ENCODE results near the gene FAM78A.
"Not testable (repeated sequence)": the region's sequence is repeated elsewhere in the genome, so short reads cannot be mapped to it uniquely, and the experiment has no call there.

FAM78A gene

GRCh38 chr9:131270171-131271015 lies 5.9 kb downstream of the FAM78A start:
- FAIRE-seq (peak; percentile 84), DNase-seq (ENCODE audit: insufficient read length) (no peak)
- TF ChIP-seq POLR2A (IDR thresholded peaks at IDR 0.05; ENCODE audit: low read depth, low read length) (peak; percentile 47; the same call in 1 of the 2 replicates), TAF1 (IDR thresholded peaks at IDR 0.05; ENCODE audit: borderline replicate concordance, low read depth, low read length) (no peak), POLR2AphosphoS5 (IDR thresholded peaks at IDR 0.05; ENCODE audit: low read depth, low read length) (no peak)

- TF ChIP-seq POLR2A (IDR thresholded peaks at IDR 0.05; ENCODE audit: low read depth, low read length) (no peak), TAF1 (IDR thresholded peaks at IDR 0.05; ENCODE audit: borderline replicate concordance, low read depth, low read length) (no peak), POLR2AphosphoS5 (IDR thresholded peaks at IDR 0.05; ENCODE audit: low read depth, low read length) (no peak)
- no peak for DNase-seq (ENCODE audit: insufficient read length)
- no peak for FAIRE-seq
These were observed 9.8 kb downstream of the FAM78A start for GRCh38 chr9:131266266-131267229.

- FAIRE-seq (no peak), DNase-seq (ENCODE audit: insufficient read length) (no peak)
- no peak for TF ChIP-seq POLR2AphosphoS5 (IDR thresholded peaks at IDR 0.05; ENCODE audit: low read depth, low read length)
- no peak for TF ChIP-seq TAF1 (IDR thresholded peaks at IDR 0.05; ENCODE audit: borderline replicate concordance, low read depth, low read length)
- no peak for TF ChIP-seq POLR2A (IDR thresholded peaks at IDR 0.05; ENCODE audit: low read depth, low read length)
These were observed 12.1 kb downstream of the FAM78A start for GRCh38 chr9:131264231-131264630.

GRCh38 chr9:131263701-131264100 lies 12.6 kb downstream of the FAM78A start:
- FAIRE-seq, result no peak
- no peak for DNase-seq (ENCODE audit: insufficient read length)
- TF ChIP-seq POLR2AphosphoS5 (IDR thresholded peaks at IDR 0.05; ENCODE audit: low read depth, low read length) (no peak), TAF1 (IDR thresholded peaks at IDR 0.05; ENCODE audit: borderline replicate concordance, low read depth, low read length) (no peak), POLR2A (IDR thresholded peaks at IDR 0.05; ENCODE audit: low read depth, low read length) (no peak)

- DNase-seq (ENCODE audit: insufficient read length); FAIRE-seq: not testable (repeated sequence)
These were observed 13.3 kb downstream of the FAM78A start for GRCh38 chr9:131263033-131263343.

- FAIRE-seq, result peak; percentile 92
- TF ChIP-seq TAF1 (IDR thresholded peaks at IDR 0.05; ENCODE audit: borderline replicate concordance, low read depth, low read length) (no peak), POLR2A (IDR thresholded peaks at IDR 0.05; ENCODE audit: low read depth, low read length) (no peak), POLR2AphosphoS5 (IDR thresholded peaks at IDR 0.05; ENCODE audit: low read depth, low read length) (no peak)
- DNase-seq (ENCODE audit: insufficient read length), result no peak
These were observed 13.8 kb downstream of the FAM78A start for GRCh38 chr9:131262327-131263032.

GRCh38 chr9:131260751-131261452 lies 15.4 kb downstream of the FAM78A start:
- FAIRE-seq (no peak), DNase-seq (ENCODE audit: insufficient read length) (no peak)
- no peak for TF ChIP-seq POLR2AphosphoS5 (IDR thresholded peaks at IDR 0.05; ENCODE audit: low read depth, low read length)
- no peak for TF ChIP-seq POLR2A (IDR thresholded peaks at IDR 0.05; ENCODE audit: low read depth, low read length)
- TF ChIP-seq TAF1 (IDR thresholded peaks at IDR 0.05; ENCODE audit: borderline replicate concordance, low read depth, low read length), result no peak

GRCh38 chr9:131259916-131260597 lies 16.3 kb downstream of the FAM78A start:
- DNase-seq (ENCODE audit: insufficient read length) (no peak), FAIRE-seq (no peak)

GRCh38 chr9:131259432-131259898 lies 16.8 kb downstream of the FAM78A start:
- FAIRE-seq (no peak), DNase-seq (ENCODE audit: insufficient read length) (no peak)
- TF ChIP-seq POLR2AphosphoS5 (IDR thresholded peaks at IDR 0.05; ENCODE audit: low read depth, low read length) (no peak), TAF1 (IDR thresholded peaks at IDR 0.05; ENCODE audit: borderline replicate concordance, low read depth, low read length) (no peak), POLR2A (IDR thresholded peaks at IDR 0.05; ENCODE audit: low read depth, low read length) (no peak)

More at GRCh38 chr9:131259916-131260597, 16.3 kb downstream of the FAM78A start:
- no peak for TF ChIP-seq TAF1 (IDR thresholded peaks at IDR 0.05; ENCODE audit: borderline replicate concordance, low read depth, low read length)
- TF ChIP-seq POLR2AphosphoS5 (IDR thresholded peaks at IDR 0.05; ENCODE audit: low read depth, low read length), result no peak
- TF ChIP-seq POLR2A (IDR thresholded peaks at IDR 0.05; ENCODE audit: low read depth, low read length), result no peak

Data from GM12892 (cell line).